WTC11 (cell line): ENCODE results near the gene ANKRD39. TPM values are rescaled to one million over a fixed set of nuclear protein-coding genes. Genes with fewer than 3 reads are reported as not detected.

Experiments
- ATAC-seq: fragments of 200-7000 bp; cut with Tn5 transposase; 2 replicates; pipeline ENCODE4 v1.10.0; 2021; ENCODE audit warnings: mild to moderate bottlenecking, moderate library complexity
- Bru-seq: library from RNA; stranded (reverse); fragments of 400-500 nt; gene quantifications from one replicate; lab custom pipeline; 2021; lab: Mats Ljungman, UMichigan
- CTCF ChIA-PET: fragments of 300-600 bp; sonication (Branson Sonifier 250); formaldehyde crosslinking; loops from one replicate; lab custom pipeline; 2021; ENCODE audit warnings: antibody characterized with exemption; lab: Charles Lee
- POLR2A ChIA-PET: fragments of 350-600 bp; sonication (Branson Sonifier 250); formaldehyde crosslinking; loops from one replicate; lab custom pipeline; 2021; ENCODE audit warnings: antibody characterized with exemption; lab: Charles Lee
- DNase-seq: peaks from one replicate; pipeline ENCODE4 v3.0.0; 2021; ENCODE audit warnings: low spot score
- H3K27ac Mint-ChIP-seq: 2 replicates; pipeline ENCODE4 v1.8.0; 2021; ENCODE audit warnings: mixed read lengths
- H3K27me3 Mint-ChIP-seq: 2 replicates; pipeline ENCODE4 v1.8.0; 2021; ENCODE audit warnings: low read depth, mild to moderate bottlenecking, moderate library complexity, mixed read lengths
- H3K36me3 Mint-ChIP-seq: 2 replicates; pipeline ENCODE4 v1.8.0; 2021; ENCODE audit warnings: mixed read lengths
- H3K4me1 Mint-ChIP-seq: 2 replicates; pipeline ENCODE4 v1.8.0; 2022; ENCODE audit warnings: mixed read lengths
- H3K4me3 Mint-ChIP-seq: 2 replicates; pipeline ENCODE4 v1.8.0; 2021; ENCODE audit warnings: mild to moderate bottlenecking, moderate library complexity, mixed read lengths
- H3K9me3 Mint-ChIP-seq: 2 replicates; pipeline ENCODE4 v1.8.0; 2021; ENCODE audit warnings: mixed read lengths
- ATF1 ChIP-seq: sonication (generic); formaldehyde crosslinking; IDR thresholded peaks from 2 replicates; pipeline ENCODE4 v1.8.1; 2023; ENCODE audit warnings: mild to moderate bottlenecking, moderate library complexity, missing genetic modification reagents
- CBFB ChIP-seq: sonication (generic); formaldehyde crosslinking; IDR thresholded peaks from 2 replicates; pipeline ENCODE4 v1.8.1; 2022; ENCODE audit warnings: mild to moderate bottlenecking, low read depth, missing genetic modification reagents
- CREB1 ChIP-seq: sonication (generic); formaldehyde crosslinking; IDR thresholded peaks from 2 replicates; pipeline ENCODE4 v1.8.0; 2023; ENCODE audit warnings: mild to moderate bottlenecking, missing genetic modification reagents
- ESRRA ChIP-seq: sonication (generic); formaldehyde crosslinking; IDR thresholded peaks from 2 replicates; pipeline ENCODE4 v1.8.1; 2022; ENCODE audit warnings: mild to moderate bottlenecking, missing genetic modification reagents, borderline replicate concordance
- FOXK1 ChIP-seq: sonication (generic); formaldehyde crosslinking; IDR thresholded peaks from 2 replicates; pipeline ENCODE4 v1.8.0; 2022; ENCODE audit warnings: mild to moderate bottlenecking, moderate library complexity, missing genetic modification reagents
- FOXP1 ChIP-seq: sonication (generic); formaldehyde crosslinking; IDR thresholded peaks from 2 replicates; pipeline ENCODE4 v1.8.0; 2022; ENCODE audit warnings: missing genetic modification reagents, mild to moderate bottlenecking, moderate library complexity, borderline replicate concordance
- NFATC4 ChIP-seq: fragments of 250-450 bp; sonication (Bioruptor Pico); IDR thresholded peaks from 2 replicates; pipeline ENCODE4 v1.9.0; 2021; ENCODE audit warnings: mild to moderate bottlenecking
- NFE2L1 ChIP-seq: sonication (generic); formaldehyde crosslinking; IDR thresholded peaks from 2 replicates; pipeline ENCODE4 v1.8.1; 2023; ENCODE audit warnings: missing genetic modification reagents
- OVOL2 ChIP-seq: fragments of 250-450 bp; sonication (Bioruptor Pico); IDR thresholded peaks from 2 replicates; pipeline ENCODE4 v1.9.0; 2021; ENCODE audit warnings: mild to moderate bottlenecking, borderline replicate concordance
- RELA ChIP-seq: sonication (generic); formaldehyde crosslinking; IDR thresholded peaks from 2 replicates; pipeline ENCODE4 v1.8.1; 2022; ENCODE audit warnings: missing genetic modification reagents, mild to moderate bottlenecking, borderline replicate concordance
- SP1 ChIP-seq: sonication (generic); formaldehyde crosslinking; conservative IDR thresholded peaks from 2 replicates; pipeline ENCODE4 v1.8.1; 2022; ENCODE audit warnings: missing genetic modification reagents
- TEAD1 ChIP-seq: sonication (generic); formaldehyde crosslinking; IDR thresholded peaks from 2 replicates; pipeline ENCODE4 v1.8.0; 2022; ENCODE audit warnings: mild to moderate bottlenecking, missing genetic modification reagents
- TP53 ChIP-seq: sonication (generic); formaldehyde crosslinking; IDR thresholded peaks from 2 replicates; pipeline ENCODE4 v1.8.1; 2023; ENCODE audit warnings: mild to moderate bottlenecking, missing genetic modification reagents
- ZNF121 ChIP-seq: sonication (generic); formaldehyde crosslinking; IDR thresholded peaks from 2 replicates; pipeline ENCODE4 v1.8.0; 2023; ENCODE audit warnings: missing genetic modification reagents
- ZNF138 ChIP-seq: sonication (generic); formaldehyde crosslinking; conservative IDR thresholded peaks from 2 replicates; pipeline ENCODE4 v1.8.1; 2022; ENCODE audit warnings: mild to moderate bottlenecking, moderate library complexity, missing genetic modification reagents
- long read RNA-seq, 3 experiments: library from RNA in 1 of 3; library from capped mRNA in 1 of 3; library from polyadenylated mRNA in 1 of 3; unstranded in 2 of 3; stranded (forward) in 1 of 3; transcript quantifications; one replicate each; pipeline ENCODE4 v2.0.0, GENCODE V29; 2021
- total RNA-seq: library from RNA; stranded (reverse); gene quantifications from 3 replicates; pipeline ENCODE4 v1.2.3, GENCODE V29; 2021
- TF ChIP-seq, protein P1 (sequence below): sonication (generic); formaldehyde crosslinking; IDR thresholded peaks from 2 replicates; pipeline ENCODE4 v1.8.0; 2022; ENCODE audit warnings: mild to moderate bottlenecking, missing genetic modification reagents
- TF ChIP-seq, protein P2 (sequence below): sonication (generic); formaldehyde crosslinking; IDR thresholded peaks from 2 replicates; pipeline ENCODE4 v1.8.0; 2022; ENCODE audit warnings: missing genetic modification reagents
- TF ChIP-seq, protein P3 (sequence below): sonication (generic); formaldehyde crosslinking; IDR thresholded peaks from 2 replicates; pipeline ENCODE4 v1.8.0; 2022; ENCODE audit warnings: mild to moderate bottlenecking, missing genetic modification reagents
- TF ChIP-seq, protein P4 (sequence below): fragments of 250-450 bp; sonication (Bioruptor Pico); IDR thresholded peaks from 2 replicates; pipeline ENCODE4 v1.8.0; 2021; ENCODE audit warnings: mild to moderate bottlenecking
- TF ChIP-seq, protein P5 (sequence below): fragments of 200-600 bp; IDR thresholded peaks from 2 replicates; pipeline ENCODE4 v1.8.0; 2022; ENCODE audit warnings: antibody characterized with exemption
- TF ChIP-seq, protein P6 (sequence below): sonication (generic); formaldehyde crosslinking; IDR thresholded peaks from 2 replicates; pipeline ENCODE4 v1.8.0; 2023; ENCODE audit warnings: missing genetic modification reagents, mild to moderate bottlenecking, borderline replicate concordance

ANKRD39 gene, protein sequence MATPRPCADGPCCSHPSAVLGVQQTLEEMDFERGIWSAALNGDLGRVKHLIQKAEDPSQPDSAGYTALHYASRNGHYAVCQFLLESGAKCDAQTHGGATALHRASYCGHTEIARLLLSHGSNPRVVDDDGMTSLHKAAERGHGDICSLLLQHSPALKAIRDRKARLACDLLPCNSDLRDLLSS
- total RNA-seq (16.2 to 17.9 TPM (median 17.0 TPM) in 3 replicates), Bru-seq, nascent RNA (percentile 69 among the genes with signal in this experiment)
- long read RNA-seq, experiment 1, transcript ANKRD39-201 (4 exons, 976 nt), result major isoform, 41 of 44 reads
- long read RNA-seq, experiment 1, partial matches to known transcripts, result 1 of 44 reads
- long read RNA-seq, experiment 1, other reads (novel, unspliced or antisense), result 2 of 44 reads
- long read RNA-seq, experiment 2, transcript ANKRD39-201 (4 exons, 976 nt), result major isoform, 19 of 22 reads
- long read RNA-seq, experiment 2, partial matches to known transcripts, result 3 of 22 reads
- long read RNA-seq, experiment 2, other reads (novel, unspliced or antisense), result 0 of 22 reads
- long read RNA-seq, experiment 3, transcript ANKRD39-201 (4 exons, 976 nt), result major isoform, 85 of 92 reads
- long read RNA-seq, experiment 3, partial matches to known transcripts, result 2 of 92 reads
- long read RNA-seq, experiment 3, other reads (novel, unspliced or antisense), result 5 of 92 reads

DNA sequence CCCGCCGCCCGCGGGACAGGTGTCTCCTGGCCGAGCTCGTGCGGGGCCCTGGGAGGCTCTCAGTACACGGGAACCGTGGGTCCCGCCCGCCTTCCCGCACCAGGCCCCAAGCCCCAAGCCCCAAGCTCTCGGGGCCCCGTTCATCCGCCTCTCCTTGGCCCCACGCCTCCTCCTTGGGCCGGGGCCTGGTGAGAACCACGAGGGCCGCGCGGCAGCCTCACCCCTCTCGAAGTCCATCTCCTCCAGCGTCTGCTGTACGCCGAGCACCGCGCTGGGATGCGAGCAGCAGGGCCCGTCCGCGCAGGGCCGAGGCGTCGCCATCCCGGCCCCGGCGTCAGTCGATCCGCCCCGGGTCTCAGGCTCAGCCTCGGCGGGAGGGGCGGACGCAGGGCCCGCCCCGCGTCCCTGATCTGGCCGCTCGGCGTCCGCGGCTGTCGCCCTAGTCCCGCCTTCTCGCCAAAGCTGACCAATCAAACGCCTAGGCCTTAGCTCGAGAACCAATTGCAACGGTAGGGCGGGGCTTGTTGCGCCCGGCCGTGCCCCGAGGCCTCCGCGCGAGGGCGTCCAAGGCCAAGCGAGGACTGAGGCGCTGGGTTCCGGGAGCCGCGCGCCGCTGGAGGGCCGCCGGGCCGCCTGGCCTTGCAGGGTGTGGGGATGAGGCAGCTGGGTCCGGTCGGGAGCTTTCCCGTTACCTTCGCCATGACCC, at the start of gene ANKRD39:
Gene ANKRD39, minus strand, starts transcription at position 350 of the 706 bp plus-strand sequence. Its CDS starts 29 bp downstream, at position 321.
- peak within 1 kb of the TSS; percentile 80 for H3K4me3 Mint-ChIP-seq
- ATAC-seq (peak; percentile 85), DNase-seq (peak; percentile 99)
- ChIA-PET POLR2A (interaction anchor here (0.7 to 1.9 kb wide), 11 partner anchors 11 to 255 kb away, joined by 3 to 20 read pairs (median 4); partner anchors contain the start of gene ANKRD36), CTCF (interaction anchor here (0.6 to 5.6 kb wide), 53 partner anchors 10 to 310 kb away, joined by 3 to 252 read pairs (median 8); partner anchors contain the start of genes ANKRD23, ANKRD36, CNNM3 and CNNM4)
- peak within 1 kb of the TSS; percentile 90 for H3K27ac Mint-ChIP-seq
- H3K9me3 Mint-ChIP-seq, result no peaks in the 10 kb centered on the region
- H3K36me3 Mint-ChIP-seq, result peaks cover 28% of the 10 kb centered on the region
- H3K27me3 Mint-ChIP-seq, result no peaks in the 10 kb centered on the region
- H3K4me1 Mint-ChIP-seq, result peaks cover 21% of the 10 kb centered on the region
- TF ChIP-seq ESRRA (CRISPR knock-in tag) (peak; percentile 81), SP1 (CRISPR knock-in tag) (peak; percentile 100), ZNF138 (no peak), RELA (CRISPR knock-in tag) (peak; percentile 82; the same call in 1 of the 2 replicates), OVOL2 (CRISPR knock-in tag) (no peak), FOXP1 (CRISPR knock-in tag) (peak; percentile 92; the same call in 1 of the 2 replicates), TEAD1 (CRISPR knock-in tag) (peak; percentile 72; the same call in 1 of the 2 replicates), FOXK1 (CRISPR knock-in tag) (peak; percentile 87), CREB1 (CRISPR knock-in tag) (peak; percentile 67; the same call in 1 of the 2 replicates), TP53 (peak; percentile 81; the same call in 1 of the 2 replicates), ATF1 (CRISPR knock-in tag) (no peak), NFE2L1 (CRISPR knock-in tag) (no peak), NFATC4 (CRISPR knock-in tag) (no peak), CBFB (CRISPR knock-in tag) (0 out of 2 replicates have a peak, but pooled peaks have one; percentile 23), ZNF121 (peak; percentile 80; the same call in 1 of the 2 replicates)
- TF ChIP-seq, protein P1, sequence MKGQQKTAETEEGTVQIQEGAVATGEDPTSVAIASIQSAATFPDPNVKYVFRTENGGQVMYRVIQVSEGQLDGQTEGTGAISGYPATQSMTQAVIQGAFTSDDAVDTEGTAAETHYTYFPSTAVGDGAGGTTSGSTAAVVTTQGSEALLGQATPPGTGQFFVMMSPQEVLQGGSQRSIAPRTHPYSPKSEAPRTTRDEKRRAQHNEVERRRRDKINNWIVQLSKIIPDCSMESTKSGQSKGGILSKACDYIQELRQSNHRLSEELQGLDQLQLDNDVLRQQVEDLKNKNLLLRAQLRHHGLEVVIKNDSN (CRISPR knock-in tag), result peak; percentile 25; the same call in 1 of the 2 replicates
- TF ChIP-seq, protein P2, sequence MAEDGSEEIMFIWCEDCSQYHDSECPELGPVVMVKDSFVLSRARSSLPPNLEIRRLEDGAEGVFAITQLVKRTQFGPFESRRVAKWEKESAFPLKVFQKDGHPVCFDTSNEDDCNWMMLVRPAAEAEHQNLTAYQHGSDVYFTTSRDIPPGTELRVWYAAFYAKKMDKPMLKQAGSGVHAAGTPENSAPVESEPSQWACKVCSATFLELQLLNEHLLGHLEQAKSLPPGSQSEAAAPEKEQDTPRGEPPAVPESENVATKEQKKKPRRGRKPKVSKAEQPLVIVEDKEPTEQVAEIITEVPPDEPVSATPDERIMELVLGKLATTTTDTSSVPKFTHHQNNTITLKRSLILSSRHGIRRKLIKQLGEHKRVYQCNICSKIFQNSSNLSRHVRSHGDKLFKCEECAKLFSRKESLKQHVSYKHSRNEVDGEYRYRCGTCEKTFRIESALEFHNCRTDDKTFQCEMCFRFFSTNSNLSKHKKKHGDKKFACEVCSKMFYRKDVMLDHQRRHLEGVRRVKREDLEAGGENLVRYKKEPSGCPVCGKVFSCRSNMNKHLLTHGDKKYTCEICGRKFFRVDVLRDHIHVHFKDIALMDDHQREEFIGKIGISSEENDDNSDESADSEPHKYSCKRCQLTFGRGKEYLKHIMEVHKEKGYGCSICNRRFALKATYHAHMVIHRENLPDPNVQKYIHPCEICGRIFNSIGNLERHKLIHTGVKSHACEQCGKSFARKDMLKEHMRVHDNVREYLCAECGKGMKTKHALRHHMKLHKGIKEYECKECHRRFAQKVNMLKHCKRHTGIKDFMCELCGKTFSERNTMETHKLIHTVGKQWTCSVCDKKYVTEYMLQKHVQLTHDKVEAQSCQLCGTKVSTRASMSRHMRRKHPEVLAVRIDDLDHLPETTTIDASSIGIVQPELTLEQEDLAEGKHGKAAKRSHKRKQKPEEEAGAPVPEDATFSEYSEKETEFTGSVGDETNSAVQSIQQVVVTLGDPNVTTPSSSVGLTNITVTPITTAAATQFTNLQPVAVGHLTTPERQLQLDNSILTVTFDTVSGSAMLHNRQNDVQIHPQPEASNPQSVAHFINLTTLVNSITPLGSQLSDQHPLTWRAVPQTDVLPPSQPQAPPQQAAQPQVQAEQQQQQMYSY (CRISPR knock-in tag), result peak; percentile 100
- TF ChIP-seq, protein P3, sequence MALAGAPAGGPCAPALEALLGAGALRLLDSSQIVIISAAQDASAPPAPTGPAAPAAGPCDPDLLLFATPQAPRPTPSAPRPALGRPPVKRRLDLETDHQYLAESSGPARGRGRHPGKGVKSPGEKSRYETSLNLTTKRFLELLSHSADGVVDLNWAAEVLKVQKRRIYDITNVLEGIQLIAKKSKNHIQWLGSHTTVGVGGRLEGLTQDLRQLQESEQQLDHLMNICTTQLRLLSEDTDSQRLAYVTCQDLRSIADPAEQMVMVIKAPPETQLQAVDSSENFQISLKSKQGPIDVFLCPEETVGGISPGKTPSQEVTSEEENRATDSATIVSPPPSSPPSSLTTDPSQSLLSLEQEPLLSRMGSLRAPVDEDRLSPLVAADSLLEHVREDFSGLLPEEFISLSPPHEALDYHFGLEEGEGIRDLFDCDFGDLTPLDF (CRISPR knock-in tag), result peak; percentile 58
- TF ChIP-seq, protein P4, sequence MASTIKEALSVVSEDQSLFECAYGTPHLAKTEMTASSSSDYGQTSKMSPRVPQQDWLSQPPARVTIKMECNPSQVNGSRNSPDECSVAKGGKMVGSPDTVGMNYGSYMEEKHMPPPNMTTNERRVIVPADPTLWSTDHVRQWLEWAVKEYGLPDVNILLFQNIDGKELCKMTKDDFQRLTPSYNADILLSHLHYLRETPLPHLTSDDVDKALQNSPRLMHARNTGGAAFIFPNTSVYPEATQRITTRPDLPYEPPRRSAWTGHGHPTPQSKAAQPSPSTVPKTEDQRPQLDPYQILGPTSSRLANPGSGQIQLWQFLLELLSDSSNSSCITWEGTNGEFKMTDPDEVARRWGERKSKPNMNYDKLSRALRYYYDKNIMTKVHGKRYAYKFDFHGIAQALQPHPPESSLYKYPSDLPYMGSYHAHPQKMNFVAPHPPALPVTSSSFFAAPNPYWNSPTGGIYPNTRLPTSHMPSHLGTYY (CRISPR knock-in tag), result no peak
- TF ChIP-seq, protein P5, sequence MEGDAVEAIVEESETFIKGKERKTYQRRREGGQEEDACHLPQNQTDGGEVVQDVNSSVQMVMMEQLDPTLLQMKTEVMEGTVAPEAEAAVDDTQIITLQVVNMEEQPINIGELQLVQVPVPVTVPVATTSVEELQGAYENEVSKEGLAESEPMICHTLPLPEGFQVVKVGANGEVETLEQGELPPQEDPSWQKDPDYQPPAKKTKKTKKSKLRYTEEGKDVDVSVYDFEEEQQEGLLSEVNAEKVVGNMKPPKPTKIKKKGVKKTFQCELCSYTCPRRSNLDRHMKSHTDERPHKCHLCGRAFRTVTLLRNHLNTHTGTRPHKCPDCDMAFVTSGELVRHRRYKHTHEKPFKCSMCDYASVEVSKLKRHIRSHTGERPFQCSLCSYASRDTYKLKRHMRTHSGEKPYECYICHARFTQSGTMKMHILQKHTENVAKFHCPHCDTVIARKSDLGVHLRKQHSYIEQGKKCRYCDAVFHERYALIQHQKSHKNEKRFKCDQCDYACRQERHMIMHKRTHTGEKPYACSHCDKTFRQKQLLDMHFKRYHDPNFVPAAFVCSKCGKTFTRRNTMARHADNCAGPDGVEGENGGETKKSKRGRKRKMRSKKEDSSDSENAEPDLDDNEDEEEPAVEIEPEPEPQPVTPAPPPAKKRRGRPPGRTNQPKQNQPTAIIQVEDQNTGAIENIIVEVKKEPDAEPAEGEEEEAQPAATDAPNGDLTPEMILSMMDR, result no peak
- TF ChIP-seq, protein P6, sequence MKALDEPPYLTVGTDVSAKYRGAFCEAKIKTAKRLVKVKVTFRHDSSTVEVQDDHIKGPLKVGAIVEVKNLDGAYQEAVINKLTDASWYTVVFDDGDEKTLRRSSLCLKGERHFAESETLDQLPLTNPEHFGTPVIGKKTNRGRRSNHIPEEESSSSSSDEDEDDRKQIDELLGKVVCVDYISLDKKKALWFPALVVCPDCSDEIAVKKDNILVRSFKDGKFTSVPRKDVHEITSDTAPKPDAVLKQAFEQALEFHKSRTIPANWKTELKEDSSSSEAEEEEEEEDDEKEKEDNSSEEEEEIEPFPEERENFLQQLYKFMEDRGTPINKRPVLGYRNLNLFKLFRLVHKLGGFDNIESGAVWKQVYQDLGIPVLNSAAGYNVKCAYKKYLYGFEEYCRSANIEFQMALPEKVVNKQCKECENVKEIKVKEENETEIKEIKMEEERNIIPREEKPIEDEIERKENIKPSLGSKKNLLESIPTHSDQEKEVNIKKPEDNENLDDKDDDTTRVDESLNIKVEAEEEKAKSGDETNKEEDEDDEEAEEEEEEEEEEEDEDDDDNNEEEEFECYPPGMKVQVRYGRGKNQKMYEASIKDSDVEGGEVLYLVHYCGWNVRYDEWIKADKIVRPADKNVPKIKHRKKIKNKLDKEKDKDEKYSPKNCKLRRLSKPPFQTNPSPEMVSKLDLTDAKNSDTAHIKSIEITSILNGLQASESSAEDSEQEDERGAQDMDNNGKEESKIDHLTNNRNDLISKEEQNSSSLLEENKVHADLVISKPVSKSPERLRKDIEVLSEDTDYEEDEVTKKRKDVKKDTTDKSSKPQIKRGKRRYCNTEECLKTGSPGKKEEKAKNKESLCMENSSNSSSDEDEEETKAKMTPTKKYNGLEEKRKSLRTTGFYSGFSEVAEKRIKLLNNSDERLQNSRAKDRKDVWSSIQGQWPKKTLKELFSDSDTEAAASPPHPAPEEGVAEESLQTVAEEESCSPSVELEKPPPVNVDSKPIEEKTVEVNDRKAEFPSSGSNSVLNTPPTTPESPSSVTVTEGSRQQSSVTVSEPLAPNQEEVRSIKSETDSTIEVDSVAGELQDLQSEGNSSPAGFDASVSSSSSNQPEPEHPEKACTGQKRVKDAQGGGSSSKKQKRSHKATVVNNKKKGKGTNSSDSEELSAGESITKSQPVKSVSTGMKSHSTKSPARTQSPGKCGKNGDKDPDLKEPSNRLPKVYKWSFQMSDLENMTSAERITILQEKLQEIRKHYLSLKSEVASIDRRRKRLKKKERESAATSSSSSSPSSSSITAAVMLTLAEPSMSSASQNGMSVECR (CRISPR knock-in tag), result peak; percentile 63; the same call in 1 of the 2 replicates
